Measurements from ENCODE around the gene TMEM182.

- TF ChIP-seq CTCF (IDR thresholded peaks at IDR 0.05) (no peak), POLR2A (IDR thresholded peaks at IDR 0.05) (no peak)
These were observed 26.3 kb upstream of the TMEM182 start for GRCh38 chr2:102735416-102736109.

Data from uterus (tissue), 2 donors.